ENCODE results near the gene TRIM31.

TRIM31 gene

DNA sequence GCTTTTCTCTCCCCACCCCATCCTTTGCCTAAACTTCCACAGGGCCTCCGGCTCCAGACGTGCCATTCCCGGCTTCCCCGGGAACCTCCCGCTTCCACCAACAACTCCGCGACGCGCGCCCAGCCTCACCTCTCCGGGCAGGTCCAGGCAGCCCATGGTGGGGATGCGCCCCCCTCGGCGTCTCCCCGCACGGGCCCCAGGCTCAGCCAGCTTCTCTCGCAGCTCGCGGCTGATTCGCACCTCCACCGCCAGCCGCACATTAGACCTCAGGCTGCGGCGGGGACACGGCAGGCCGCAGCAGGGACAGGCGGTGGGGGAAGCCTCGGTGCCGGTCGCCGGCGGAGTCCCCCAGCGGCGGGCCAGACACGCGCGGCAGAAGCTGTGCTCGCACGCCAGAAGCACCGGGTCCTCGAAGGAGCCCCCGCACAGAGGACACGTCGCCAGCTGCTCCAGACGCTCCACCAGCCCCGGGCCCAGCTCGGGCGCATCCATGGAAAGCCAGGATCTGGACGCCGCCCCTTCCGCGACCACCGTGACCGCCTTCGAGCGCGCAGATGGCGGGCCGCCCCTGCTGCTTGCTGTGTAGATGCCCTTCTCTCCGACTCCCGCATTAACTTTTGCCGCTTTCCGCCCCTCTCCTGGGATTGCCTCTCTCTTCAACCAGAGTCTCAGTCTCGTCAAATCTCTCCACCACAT, 37.6 kb downstream of the TRIM31 start, which contains the start of gene RNF39:
TSS of gene RNF39 (minus strand) at position 676 of the 696 bp plus-strand sequence. CDS start at position 492, 184 bp downstream.
- no peak for DNase-seq (ENCODE audit: low spot score)

DNA sequence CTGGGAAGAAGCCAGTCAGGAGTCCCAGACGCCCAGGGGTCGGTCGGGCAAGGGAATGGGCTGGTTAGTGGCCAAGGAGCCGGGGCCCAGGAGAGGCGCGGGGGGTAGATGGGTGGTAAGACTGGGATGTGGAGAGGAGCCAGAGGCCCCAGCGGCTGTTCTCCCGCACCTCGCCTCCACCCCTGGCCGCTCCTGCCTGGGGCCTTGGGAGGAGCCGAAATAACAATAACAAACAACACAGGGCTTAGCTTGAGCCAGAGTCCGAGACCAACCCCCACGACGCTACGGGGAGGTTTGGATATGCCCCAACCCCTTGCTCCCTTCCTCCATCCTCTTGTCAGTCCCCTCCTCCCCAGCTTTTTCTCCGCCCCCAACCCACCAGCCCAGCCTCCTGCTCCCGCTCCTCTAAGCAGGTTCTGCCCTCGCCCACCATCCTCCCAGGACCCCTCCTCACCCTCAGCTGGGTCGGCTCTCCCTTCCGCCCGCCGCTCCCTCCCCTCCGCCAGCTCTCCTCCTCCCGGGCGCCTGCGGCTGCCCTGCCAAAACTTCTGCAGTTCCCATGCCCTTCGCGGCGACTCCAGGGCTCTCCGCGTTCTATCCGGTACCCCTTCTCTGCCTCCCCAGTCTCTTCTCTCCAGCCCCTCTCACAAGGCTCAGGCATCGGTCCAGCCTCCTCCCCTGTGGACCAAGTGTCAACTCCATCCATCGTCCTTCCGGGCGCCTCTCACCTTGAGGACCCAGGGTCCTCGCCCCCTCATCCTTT, 38.4 kb downstream of the TRIM31 start:
- no peak for DNase-seq (ENCODE audit: low spot score)

DNA sequence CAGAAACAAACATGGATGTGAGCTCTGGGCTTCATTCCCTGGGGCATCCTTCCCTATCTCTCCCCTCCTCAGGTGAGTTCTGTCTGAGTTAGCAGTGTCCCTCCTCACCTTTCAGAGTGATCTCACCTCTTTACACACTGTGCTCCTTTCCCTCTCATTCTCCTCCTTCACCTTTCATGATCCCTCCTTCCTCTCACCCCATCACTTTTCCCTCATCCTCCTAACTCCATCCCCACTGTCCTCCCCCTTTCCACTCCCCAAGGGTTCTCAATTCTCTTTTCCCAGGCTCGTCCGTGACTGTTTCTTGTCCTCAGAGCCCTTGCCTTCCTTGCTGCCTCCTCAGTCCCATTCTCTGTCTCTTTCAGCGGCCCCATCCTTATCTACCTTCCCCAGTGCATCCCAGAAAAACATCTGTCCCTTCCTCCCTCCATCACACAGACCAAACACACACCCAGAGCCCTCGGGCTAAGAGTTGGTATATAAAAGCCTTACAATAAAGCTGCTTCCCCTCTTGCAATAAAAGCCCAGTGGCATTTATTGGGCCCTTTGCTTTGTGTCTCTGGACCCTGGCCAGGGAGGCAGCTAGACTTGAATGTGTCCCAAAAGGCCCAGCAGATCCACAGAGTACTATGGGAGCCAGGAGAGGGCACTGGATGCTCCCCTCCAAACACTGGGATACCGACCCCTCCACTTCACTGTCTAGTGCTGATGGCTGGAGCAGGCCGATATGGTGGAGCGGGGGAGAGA, 39.2 kb downstream of the TRIM31 start:
- no peak for DNase-seq (ENCODE audit: low spot score)

DNA sequence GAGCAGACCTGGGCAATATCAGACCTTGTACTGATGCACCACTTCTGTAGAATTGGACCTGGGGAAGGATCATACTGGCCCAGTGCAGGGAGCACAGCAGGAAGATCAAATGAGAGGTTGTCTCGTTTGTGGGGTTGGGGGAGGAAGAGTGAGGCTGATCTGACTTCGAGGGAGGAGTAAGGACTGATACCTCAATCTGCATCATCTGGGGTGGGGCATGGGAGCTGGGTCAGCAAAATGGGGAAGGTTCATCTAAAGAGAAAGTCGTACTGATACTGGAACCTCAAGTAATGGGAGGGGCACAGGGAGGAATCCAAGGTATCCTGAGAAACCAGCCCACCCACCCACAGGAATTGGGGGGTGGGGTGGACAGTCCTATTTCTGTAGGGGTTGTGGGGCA, 41.0 kb downstream of the TRIM31 start:
- no peak for DNase-seq (ENCODE audit: low spot score)

DNA sequence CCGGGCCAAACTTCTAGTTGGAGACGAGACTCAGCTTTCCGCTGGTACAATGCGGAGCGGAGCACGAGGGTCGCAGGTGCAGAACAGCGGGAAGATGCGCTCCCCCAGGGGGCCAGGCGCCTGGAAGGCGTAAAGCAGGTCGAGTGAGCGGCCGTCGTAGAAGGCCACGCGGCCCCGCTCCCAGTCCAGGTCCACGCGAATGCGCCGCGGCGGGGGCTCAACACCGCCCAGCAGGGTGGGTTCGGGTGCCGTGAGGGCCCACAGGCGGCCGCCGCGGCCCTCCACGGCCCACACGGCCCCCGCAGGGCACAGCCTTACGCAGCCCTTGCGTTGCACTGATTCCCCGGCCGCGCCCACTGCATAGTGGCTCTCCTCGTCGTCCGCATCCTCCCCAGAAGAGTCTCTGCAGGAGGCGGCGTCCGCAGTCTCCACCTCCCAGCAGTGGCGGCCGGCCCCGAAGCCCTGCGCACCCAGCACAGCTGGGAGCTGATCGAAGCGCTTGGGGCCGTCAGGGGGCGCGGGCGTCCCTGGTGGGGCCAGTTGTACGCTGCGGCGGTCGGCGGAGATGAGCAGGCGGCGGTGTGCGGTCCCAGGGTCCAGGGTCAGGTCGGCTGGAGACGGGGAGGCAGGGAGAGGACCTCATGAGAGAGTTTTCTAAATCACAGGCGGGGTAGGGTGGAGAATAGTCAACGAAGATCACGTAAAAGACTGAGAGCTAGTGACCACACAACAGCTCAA, 41.6 kb downstream of the TRIM31 start:
- no peak for DNase-seq (ENCODE audit: low spot score)

DNA sequence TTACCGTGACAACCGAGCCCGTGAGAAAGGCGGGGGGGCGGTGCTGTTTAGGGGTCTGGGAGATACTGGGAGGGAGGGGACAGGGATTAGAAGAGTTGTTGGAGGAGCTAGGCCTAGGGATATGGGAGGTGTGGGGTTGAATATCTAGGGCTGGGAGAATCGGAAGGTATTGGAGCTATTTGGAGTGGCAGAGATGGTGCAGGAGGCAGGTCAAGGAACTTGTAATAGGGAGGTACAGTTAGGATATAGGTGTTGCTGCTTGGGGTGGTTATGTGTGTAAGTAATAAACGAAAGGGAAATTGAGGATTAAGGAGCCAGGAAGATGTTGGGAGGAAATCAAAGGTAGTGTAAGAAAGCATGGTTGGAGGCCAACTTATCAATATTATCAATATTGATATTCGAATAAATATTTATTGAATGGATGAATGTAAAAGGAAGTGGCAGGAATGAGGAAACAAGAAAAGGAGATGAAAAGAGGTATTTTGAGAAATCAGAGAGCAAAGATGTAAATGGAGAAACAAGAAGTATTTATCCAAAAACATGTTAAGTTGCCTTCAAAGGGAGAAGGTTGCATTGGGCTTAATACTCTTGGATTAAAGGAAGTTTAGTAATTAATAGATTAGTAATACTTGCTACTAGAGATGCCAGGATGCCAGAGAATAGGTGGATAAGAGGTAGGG, 45.3 kb downstream of the TRIM31 start:
- no peak for DNase-seq (ENCODE audit: low spot score)

DNA sequence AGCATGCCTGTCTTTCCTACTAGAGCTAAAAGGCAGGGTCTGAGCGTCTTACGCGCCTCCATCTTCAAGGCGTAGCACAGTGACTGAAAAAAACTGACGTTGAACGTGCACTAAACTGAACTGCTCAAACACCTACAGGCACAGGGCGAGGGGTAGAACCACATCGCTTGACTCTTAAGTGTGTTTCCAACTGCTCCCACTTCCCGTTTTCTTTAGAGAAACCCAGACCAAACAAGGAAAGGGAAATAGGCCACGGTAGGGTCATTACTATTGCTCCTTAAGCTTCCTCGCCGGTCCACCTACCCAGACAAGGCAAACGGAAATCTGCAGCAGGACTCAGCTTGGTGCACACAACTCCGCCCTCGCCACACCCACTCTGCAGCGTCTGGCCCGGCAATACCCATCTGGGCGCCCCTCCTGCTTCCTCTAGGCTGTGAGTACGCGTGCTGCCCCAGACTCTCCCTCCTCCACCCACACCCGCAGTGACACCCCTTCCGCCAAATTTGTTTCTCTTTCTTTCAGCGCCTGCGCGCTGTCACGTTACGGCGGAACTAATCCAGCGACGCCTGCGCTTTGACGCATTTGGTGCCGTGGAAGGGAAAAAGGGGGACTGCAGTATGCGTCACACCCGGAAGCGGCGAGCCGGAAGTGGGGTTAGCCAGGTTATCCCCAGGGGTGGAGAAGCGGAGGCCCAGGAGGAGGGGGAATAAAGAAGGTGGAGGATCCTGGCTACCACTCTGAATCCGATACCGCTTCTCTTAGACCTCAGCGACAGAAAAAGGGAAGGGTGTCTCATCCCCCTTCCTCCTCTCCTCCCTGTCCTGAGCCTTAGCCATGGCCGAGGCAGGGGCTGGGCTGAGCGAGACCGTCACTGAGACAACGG, 46.1 kb downstream of the TRIM31 start, which contains the start of gene PPP1R11:
TSS of gene PPP1R11 (plus strand) at position 622 of the 883 bp plus-strand sequence. CDS start at position 835, 213 bp downstream.
- DNase-seq (ENCODE audit: low spot score): peak; percentile 100

DNA sequence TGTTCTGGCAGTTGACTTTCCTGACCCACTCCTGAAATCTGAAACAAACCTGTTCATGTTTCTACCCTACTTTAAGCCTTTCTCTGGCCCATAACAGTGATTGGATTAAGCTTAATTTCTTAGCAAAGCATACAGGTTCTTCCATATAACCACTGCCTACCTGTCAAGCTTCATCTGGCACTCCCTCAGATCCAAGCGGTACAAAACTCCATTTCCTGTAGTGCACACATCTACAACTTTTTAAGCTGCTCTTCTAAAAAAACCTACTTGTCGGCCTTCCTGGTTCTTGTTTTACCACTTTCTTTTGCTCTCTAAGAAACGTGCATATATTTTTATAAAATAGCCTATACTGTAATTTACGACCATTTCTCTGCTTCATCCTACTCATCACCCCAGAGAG, 46.8 kb downstream of the TRIM31 start:
- no peak for DNase-seq (ENCODE audit: low spot score)

DNA sequence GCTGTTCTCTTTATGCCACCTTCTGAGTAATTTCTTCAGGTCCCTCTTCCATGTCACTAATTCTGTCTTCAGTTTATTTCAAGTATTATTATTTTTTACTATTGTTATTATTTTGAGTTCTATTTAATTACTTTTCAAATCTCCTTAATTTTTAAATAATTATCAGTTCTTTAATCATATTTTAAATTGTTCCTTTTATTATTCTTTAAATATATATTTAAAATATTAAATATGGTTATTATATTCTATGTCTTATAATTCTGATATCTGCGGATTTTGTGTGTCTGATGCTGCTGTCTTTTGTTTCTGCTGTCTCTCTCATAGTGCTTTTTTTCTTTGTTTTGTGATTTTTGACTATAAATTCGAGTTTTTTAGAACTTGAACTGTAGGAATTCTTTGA, 49.6 kb downstream of the TRIM31 start:
- no peak for DNase-seq (ENCODE audit: low spot score)

DNA sequence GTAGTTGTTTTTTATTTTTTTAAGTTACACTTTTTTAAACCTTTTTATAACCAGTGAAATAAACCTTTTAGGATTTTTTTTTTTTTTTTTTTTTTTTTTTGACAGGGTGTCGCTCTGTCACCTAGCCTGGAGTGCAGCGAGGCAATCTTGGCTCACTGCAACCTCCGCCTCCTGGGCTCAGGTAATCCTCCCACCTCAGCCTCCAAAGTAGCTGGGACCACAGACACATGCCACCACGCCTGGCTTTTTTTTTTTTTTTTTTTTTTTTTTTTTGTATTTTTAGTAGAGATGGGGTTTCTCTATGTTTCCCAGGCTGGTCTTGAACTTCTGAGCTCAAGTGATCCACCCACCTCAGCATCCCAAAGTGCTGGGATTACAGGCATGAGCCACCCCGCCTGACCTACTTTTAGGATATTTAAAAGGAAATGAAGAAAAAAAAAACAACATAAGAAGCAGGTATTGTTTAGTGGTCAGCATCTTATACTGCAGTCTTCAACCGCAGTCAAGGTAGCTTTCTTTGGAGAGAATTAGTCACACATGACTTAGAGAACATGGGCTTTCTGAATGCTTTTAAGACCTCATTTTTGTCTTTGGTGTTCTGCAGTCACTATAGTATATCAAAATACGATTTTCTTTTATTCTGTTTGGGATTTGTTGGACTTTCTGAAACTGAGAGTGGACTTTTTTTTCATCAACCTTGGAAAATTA, 50.3 kb downstream of the TRIM31 start:
- no peak for DNase-seq (ENCODE audit: low spot score)

DNA sequence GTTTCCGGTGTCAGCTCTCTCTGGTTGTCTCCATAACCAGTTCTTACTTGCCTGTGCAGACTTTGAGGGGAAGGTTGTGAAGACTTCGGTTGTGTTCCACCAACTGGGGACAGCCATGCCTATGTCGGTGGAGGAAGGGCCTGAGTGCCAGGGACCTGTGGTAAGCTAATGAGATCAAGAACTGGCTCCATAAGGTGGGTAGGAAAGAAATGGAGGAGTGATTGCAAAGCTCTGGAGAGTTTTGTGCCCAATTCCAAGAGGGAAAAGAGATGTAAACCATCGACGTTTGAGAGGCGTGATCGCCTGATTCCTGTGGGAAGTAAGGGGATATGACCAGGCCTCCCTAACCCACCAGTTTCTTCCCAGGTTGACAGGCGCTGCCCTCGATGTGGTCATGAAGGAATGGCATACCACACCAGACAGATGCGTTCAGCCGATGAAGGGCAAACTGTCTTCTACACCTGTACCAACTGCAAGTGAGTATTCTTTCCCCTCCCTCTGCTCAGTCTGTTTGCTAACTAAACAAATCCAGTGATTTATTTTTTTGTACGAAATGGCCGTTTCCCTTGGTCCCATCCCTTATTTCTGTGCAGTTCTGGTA, 50.9 kb downstream of the TRIM31 start:
- no peak for DNase-seq (ENCODE audit: low spot score)

DNA sequence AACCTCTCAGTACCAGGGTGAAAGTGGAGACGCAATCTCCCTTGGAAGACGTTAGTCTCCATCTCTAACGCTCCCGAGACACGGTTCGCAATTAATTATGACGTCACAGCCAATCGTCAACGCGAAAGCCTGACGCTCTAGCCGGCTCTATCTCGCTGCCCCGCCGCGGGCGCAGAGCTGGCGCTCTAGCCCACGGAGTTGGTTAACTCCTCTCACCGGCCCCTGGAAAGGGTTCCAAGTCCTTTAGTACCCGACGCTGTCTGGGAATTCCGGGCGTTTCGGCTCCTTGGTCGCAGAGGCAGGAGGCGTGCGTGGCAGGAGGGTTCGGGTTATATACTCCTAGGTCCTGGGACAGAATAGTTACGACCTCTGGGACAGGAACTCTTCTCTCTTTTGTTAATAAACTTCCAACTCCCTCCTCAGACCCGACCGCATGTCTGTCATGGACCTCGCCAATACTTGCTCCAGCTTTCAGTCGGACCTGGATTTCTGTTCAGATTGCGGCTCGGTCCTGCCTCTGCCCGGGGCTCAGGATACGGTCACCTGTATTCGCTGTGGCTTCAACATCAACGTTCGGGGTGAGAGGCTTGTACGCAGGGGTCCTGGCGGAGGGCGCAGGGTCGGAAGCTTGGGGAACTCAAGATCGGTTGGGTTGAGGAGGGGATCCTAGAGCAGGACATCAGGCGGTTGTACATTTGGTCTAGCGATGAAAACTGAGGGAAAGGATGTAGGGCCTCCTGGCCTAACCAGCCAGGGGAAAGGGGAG, 51.6 kb downstream of the TRIM31 start, which contains the start of gene POLR1H:
TSS of gene POLR1H (plus strand) at position 174 of the 766 bp plus-strand sequence. CDS start at position 434, 260 bp downstream.
- DNase-seq (ENCODE audit: low spot score): peak; percentile 98

DNA sequence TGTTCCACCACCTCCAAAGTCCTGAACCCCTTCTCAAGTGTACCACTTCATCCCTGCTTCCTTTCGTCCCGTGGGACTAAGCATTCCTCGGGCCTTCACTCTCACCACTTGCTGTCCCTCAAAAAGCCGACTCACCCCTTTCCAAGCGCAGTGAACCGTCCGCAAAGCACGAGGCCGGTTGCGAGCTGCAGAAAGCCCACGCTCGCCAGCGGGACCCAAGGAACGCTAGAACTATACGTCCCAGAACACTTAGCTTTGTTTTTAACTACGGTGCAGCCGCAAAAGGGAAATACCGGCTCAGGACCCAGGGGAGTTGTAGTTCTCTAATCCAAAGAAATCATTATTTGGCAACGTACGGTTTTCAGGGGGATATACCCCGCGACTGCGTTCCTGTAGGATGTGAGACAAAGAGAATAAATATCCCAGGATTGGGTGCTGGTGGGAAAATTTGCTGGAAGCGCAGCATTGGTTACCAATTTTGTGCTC, 52.2 kb downstream of the TRIM31 start:
- peak; percentile 40 for DNase-seq (ENCODE audit: low spot score)

DNA sequence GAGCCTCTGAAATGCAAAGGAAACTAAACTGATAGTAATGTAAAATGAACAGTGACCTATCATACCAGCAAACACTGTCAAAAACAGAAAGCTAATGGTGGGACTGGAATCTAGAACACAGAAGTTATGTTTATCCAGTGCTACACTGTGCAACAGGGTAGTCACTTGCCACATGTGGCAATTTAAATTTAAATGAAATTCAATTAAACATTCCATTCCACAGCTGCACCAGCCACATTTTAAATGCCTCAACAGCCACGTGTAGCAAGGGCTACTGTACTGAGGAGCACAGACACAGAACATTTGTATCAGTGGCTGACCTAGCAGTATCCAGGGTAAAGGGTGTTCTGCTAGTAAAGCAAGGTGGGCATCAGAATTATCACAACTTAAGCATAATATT, 57.4 kb downstream of the TRIM31 start:
- no peak for DNase-seq (ENCODE audit: low spot score)

DNA sequence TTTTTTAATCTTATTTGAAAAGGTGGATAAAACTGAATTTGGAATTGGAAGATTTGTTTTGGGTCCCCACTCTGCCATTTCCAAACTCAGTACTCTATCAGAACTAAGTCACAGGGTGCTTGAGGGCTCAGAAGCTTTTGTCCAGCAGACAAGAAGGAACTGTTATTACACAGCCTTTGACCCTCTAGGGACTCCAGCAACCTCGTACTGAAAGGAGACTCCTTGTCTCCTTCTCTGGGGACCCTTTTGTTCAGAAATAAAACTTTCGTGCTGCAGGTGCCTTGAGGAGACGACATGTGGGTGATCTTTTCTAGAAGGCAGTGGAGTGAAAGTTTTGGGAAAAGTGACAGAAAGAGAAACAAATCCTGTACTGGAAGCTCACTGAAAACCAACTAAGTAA, 59.2 kb downstream of the TRIM31 start:
- DNase-seq (ENCODE audit: low spot score): no peak

All from COLO829 (cell line).